Loucy (cell line): ENCODE results near the gene UNC45B.

ENCODE experiments used
- CTCF ChIP-seq: fragments of 200-600 bp; sonication (generic); conservative IDR thresholded peaks from 2 replicates; pipeline ENCODE4 v1.5.1; 2014; ENCODE audit warnings: mild to moderate bottlenecking, antibody characterized with exemption, low read length
- EZH2phosphoT487 ChIP-seq: fragments of 200-600 bp; IDR thresholded peaks from 2 replicates; pipeline ENCODE4 v1.6.1; 2018; ENCODE audit warnings: antibody characterized with exemption, mild to moderate bottlenecking, moderate library complexity, borderline replicate concordance

GRCh38 chr17:35148144-35148543 lies 527 bp downstream of the UNC45B start:
- TF ChIP-seq CTCF (no peak), EZH2phosphoT487 (no peak)
